ENCODE data around the gene SPDYE1.

DNA sequence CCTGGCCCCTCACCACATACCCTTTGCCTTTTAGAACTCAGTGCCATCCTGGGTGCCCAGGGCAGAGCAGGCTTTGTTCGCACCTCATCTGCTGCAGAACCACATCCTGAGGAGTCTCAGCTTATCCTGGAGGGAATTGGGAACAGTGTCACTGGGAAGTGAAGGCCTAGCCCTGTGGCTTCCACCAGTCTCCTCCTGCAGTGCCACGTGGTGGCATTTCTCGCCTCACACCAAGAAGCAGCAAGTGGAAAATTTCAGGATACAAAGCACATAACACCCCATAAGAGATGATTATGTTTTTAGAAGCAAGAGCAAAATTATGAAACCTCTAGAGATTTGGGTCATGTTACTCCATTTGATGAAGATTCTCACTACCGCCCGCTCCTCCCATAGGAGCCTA, 44.6 kb upstream of the SPDYE1 start:
- TF ChIP-seq, protein P1, sequence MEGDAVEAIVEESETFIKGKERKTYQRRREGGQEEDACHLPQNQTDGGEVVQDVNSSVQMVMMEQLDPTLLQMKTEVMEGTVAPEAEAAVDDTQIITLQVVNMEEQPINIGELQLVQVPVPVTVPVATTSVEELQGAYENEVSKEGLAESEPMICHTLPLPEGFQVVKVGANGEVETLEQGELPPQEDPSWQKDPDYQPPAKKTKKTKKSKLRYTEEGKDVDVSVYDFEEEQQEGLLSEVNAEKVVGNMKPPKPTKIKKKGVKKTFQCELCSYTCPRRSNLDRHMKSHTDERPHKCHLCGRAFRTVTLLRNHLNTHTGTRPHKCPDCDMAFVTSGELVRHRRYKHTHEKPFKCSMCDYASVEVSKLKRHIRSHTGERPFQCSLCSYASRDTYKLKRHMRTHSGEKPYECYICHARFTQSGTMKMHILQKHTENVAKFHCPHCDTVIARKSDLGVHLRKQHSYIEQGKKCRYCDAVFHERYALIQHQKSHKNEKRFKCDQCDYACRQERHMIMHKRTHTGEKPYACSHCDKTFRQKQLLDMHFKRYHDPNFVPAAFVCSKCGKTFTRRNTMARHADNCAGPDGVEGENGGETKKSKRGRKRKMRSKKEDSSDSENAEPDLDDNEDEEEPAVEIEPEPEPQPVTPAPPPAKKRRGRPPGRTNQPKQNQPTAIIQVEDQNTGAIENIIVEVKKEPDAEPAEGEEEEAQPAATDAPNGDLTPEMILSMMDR (conservative IDR thresholded peaks at IDR 0.05; ENCODE audit: low read depth, low read length): no peak
- no peak for TF ChIP-seq EZH2 (IDR thresholded peaks at IDR 0.05; ENCODE audit: borderline replicate concordance, low read depth, low read length, poor library complexity, severe bottlenecking)

Measured in A673 (cell line).